Left renal cortex interstitium (tissue), 4 donors: ENCODE results near the gene HBE1. TPM values are rescaled to one million over a fixed set of nuclear protein-coding genes. Genes with fewer than 3 reads are reported as not detected.
"Not testable (repeated sequence)": the region's sequence is repeated elsewhere in the genome, so short reads cannot be mapped to it uniquely, and the experiment has no call there.

Experiments used
- DNase-seq, 4 donors: peaks; one replicate each; pipeline ENCODE4 v3.0.0-alpha.2; 2013; ENCODE audit warnings: low read depth in 4 of 4, low spot score in 2 of 4, missing footprints in 1 of 4
- polyA plus RNA-seq, 4 donors: library from polyadenylated mRNA; unstranded; fragments of 120-200 nt; gene quantifications; one replicate each; pipeline ENCODE4 v1.2.1, GENCODE V29; 2013; ENCODE audit not compliant: insufficient read length in 4 of 4

HBE1 gene
- polyA plus RNA-seq, result 1 to 10 TPM; 3.6 to 9.8 (median 7.9) TPM

GRCh38 chr11:5269715-5270147 lies at the start of gene HBE1:
Gene HBE1, minus strand, starts transcription at chr11:5269945. Its CDS starts 55 bp downstream, at chr11:5269890.
- DNase-seq, result no peak

GRCh38 chr11:5317292-5317691 lies 47.5 kb upstream of the HBE1 start:
- no peak for DNase-seq

- not testable (repeated sequence) for DNase-seq
These were observed 43.7 kb upstream of the HBE1 start for GRCh38 chr11:5313326-5314023.

GRCh38 chr11:5310423-5310822 lies 40.7 kb upstream of the HBE1 start:
- no peak for DNase-seq

DNA sequence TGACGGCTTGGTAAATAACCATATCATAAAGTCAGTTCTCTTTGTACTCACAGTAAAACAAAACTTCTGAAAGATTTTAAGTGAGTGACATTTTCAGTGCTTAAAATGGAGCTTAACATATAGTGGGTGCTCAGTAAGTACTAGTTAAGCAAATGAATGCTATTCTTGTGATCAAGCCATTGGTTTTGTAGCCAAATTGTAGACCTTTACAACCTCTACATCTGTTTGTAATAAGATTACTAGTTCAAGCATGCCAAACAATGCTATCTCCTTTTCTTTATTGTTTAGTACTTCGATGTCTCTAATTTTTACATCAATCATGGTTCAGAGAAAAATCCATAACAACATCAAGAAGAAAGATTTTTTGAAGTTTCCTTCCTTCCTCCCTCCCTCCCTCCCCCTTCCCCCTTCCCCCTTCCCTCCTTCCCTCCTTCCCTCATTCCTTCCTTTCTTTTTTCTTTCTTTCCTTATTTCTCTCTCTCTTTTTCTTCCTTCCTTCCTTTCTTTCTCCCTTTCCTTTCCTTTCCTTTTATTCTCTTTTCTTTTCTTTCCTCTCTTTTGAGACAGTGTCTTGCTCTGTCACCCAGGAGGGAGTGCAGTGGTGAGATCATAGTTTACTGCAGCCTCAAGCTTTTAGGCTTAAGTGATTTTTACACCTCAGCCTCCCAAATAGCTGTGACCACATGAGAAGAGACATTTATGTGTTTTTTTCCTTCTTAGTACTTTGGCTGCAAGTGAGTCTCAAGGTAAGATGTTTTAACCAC lies 37.7 kb upstream of the HBE1 start:
- no peak for DNase-seq

DNA sequence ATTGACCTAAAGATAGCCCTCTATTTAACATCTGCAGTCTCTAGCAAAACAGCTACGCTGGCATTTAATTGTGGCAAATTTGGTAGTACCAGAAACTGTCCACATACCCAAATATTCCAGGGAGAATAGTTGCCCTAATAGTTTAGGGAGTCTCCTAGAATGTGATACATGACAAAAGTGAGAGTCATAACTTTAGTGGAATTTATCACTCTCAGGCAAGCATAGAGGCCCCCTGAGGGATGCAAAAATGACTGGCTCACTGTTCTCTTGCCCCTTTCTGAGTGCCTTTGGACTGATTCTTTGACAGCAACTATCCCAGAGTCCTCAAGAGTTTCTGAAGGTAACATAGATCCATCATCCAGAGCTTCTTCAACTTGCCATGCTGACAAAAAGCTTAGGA lies 34.3 kb upstream of the HBE1 start:
- DNase-seq, result no peak

DNA sequence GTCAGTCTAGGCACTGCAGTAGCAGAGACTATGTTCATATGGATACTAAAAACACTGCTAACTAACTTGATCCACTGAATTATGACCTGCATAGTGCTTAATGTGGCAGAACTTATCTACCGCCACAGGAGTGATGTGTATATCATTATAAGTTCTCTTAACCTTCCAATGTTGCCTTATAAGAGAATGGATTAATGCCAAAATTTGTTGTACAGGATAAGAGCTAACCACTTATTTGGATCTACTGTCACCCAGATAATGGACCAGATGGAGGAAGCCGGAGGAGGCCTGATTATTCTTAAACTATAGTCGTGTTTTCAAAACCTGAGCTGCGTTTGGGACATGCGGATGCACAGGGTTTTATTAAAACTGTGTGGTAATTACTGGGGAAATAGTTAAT lies 33.9 kb upstream of the HBE1 start:
- no peak for DNase-seq

GRCh38 chr11:5301846-5302245 lies 32.1 kb upstream of the HBE1 start, which contains the start of gene OR51B4:
Gene OR51B4, minus strand, starts transcription at chr11:5301946. Its CDS starts 0 bp downstream, at chr11:5301946.
- no peak for DNase-seq

GRCh38 chr11:5300251-5300650 lies 30.5 kb upstream of the HBE1 start:
- no peak for DNase-seq

- no peak for DNase-seq
These were observed 28.7 kb upstream of the HBE1 start for GRCh38 chr11:5298451-5298850.

- DNase-seq, result no peak
These were observed 28.1 kb upstream of the HBE1 start for GRCh38 chr11:5297721-5298323.

- not testable (repeated sequence) for DNase-seq
These were observed 24.7 kb upstream of the HBE1 start for GRCh38 chr11:5294342-5294995.

DNA sequence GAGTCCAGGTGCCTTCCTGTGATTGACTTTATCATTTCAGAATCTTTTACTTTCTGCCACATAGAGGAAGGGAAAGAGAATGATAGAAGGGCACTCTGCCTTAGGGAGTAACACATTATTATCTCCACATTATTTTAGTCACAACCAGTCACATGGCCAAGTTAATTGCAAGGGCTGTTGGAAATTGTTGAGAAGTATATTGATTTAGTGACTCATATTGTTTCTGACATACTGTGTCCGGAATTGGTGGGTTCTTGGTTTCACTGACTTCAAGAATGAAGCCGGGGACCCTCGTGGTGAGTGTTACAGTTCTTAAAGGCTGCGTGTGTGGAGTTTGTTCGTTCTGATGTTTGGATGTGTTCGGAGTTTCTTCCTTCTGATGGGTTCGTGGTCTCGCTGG lies 23.3 kb upstream of the HBE1 start:
- no peak for DNase-seq

GRCh38 chr11:5291207-5291838 lies 21.6 kb upstream of the HBE1 start:
- no peak for DNase-seq

DNA sequence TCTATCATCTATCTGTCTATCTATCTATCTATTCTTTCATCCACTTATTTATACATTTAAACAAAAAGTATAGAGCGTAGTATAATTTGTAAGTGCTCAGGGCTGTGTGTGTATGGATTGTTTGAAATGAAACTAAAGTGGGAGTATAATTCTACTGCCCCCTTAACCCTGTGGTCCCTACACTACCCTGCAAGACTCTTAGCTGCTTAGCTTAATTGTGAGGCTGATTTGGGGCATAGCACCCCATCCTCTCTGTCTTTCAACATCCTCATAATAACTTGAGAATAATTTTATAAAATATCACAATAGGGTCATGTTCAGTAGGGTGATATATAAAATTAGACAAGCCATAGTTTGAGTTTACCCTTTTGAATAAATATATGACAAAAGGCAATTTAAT lies 20.4 kb upstream of the HBE1 start:
- DNase-seq, result no peak

DNA sequence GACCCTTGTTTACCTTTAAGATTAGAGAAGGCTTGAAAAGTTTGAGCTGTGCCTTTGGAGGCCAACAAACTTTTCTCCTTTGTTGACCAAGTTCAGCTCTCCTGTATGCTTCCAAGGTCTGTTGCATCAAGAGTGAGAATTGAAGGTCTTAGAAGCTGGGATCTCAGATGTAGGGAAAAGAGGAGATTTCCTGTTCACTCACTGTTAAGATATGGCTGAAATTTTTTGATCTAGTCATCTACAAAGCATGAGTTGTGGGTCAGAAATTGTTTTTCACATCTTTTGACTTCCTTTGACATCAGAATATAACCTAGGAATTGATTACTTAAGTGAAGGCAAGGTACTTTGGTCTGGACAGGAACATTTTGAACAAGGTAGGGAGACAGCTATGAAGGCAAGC lies 20.0 kb upstream of the HBE1 start:
- DNase-seq, result no peak

GRCh38 chr11:5288906-5289550 lies 19.3 kb upstream of the HBE1 start:
- DNase-seq, result no peak

- no peak for DNase-seq
These were observed 18.6 kb upstream of the HBE1 start for GRCh38 chr11:5288108-5288905.

DNA sequence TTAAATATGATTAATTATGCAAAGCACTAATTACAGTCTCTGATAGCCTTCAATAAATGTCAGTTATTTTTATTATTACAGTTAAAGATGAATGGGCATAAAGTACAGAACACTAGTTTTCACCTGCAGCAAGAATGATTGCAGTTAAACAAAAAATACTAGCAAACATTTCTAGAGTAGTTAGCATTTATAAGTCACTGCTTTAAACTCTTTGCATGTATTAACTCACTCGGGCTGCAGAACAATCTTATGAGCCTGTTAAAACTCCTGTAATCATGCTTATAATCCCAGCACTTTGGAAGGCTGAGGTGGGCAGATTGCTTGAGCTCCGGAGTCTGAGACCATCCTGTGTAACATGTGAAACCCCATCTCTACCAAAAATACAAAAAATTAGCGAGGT lies 17.2 kb upstream of the HBE1 start:
- DNase-seq, result no peak
